ENCODE results near the gene TTLL4.

TTLL4 gene

GRCh38 chr2:218717262-218717661 is 6.6 kb downstream of the TTLL4 start:
- no peak for DNase-seq

GRCh38 chr2:218718058-218718457 is 7.4 kb downstream of the TTLL4 start:
- ATAC-seq (no peak), DNase-seq (no peak)

More at GRCh38 chr2:218717262-218717661, 6.6 kb downstream of the TTLL4 start:
- no peak for ATAC-seq

- no peak for DNase-seq
- no peak for ATAC-seq
These were observed 8.8 kb downstream of the TTLL4 start for GRCh38 chr2:218719457-218719856.

DNA sequence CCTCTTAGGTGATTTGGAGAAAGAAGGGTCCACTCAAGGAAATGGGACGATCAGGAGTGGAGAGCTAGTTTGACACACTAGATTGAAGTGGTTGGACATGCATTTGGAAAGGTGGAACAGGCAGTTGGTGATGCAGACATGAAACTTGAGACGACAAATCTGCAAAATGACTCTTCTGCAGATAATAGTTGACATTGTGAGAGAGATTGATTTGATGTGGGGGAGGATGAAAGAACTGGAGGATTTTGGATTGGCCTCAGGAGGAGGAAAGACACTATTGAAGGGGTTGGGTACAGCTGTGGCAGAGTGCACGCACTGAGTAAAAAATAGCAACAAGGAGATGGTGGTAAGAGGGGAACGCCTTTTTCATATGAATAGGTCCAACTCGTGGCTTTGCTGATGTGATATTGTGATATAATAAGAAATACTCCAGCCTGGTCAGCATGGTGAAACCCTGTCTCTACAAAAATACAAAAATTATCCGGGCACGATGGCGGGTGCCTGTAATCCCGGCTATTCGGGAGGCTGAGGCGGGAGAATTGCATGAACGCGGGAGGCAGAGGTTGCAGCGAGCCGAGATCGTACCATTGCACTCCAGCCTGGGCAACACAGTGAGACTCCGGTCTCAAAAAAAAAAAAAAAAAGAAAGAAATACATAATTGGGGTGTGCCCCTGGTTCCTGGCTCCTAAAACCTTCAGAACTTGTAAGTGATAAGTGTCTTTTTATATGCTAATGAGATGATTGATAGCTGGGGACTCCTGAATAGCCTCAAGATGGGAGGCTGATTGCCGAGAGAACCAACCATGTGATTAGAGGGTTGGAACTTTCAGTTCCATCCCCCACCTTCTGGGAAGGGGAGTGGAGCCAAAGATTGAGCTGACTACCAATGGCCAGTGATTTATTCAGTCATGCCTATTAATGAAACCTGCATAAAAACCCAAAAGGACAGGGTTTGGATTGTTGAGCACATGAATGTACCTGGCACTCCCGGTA is 9.7 kb downstream of the TTLL4 start:
- DNase-seq = no peak
- ATAC-seq = no peak

DNA sequence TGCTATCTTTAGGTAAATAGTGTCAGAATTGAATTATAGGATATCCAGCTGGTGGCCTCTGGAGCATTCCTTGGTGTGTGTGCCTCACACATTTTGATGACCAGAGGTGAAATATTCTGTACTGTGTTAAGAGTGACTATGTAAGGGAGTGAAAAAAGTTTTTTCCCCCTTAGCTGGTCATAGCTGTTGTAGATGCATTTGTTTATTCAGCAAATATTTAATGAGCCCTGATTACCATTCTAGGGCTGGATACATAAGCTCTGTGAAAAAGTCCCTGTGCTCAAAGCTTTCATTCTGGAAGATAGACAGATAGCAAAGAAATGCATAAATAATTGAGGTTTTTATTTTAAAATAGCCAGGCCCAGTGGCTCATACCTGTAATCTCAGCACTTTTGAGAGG is 10.9 kb downstream of the TTLL4 start:
- DNase-seq = no peak
- ATAC-seq = no peak

DNA sequence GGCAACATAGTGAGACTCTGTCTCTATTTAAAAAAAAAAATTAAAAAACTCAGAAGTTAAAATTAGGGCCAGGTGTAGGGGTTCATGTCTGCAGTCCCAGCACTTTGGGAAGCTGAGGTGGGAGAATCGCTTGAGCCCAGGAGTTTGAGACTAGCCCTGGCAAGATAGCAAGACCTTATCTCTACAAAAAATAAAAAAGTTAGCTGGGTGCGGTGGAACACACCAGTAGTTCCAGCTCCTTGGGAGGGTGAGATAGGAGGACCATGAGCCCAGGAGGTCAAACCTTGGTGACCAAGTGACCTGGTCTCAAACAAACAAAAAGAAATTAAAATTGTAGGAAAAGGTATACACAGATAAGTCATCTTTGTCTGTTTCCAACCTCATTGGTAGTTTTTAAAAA is 11.3 kb downstream of the TTLL4 start:
- ATAC-seq = no peak

DNA sequence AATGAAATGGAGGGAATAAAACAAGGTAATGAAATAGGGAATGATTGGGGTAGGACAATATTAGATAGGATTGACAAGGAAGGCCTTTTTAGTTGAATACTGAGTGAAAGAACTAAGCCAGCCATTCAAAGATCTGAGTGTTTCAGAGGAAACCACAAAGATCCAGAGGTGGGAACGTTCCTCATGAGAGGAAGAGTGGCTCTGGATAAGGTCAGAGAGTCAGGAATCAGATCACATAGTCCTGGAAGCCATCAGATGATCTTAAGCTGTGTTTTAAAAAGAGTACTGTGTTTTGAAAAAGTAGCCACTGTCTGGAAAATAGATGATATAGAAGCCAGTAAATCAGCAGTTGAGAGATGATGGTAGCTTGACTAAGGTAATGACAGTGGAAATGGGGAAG is 11.8 kb downstream of the TTLL4 start:
- no peak for DNase-seq
- no peak for ATAC-seq

More for the DNA sequence above, 11.3 kb downstream of the TTLL4 start:
- no peak for DNase-seq

DNA sequence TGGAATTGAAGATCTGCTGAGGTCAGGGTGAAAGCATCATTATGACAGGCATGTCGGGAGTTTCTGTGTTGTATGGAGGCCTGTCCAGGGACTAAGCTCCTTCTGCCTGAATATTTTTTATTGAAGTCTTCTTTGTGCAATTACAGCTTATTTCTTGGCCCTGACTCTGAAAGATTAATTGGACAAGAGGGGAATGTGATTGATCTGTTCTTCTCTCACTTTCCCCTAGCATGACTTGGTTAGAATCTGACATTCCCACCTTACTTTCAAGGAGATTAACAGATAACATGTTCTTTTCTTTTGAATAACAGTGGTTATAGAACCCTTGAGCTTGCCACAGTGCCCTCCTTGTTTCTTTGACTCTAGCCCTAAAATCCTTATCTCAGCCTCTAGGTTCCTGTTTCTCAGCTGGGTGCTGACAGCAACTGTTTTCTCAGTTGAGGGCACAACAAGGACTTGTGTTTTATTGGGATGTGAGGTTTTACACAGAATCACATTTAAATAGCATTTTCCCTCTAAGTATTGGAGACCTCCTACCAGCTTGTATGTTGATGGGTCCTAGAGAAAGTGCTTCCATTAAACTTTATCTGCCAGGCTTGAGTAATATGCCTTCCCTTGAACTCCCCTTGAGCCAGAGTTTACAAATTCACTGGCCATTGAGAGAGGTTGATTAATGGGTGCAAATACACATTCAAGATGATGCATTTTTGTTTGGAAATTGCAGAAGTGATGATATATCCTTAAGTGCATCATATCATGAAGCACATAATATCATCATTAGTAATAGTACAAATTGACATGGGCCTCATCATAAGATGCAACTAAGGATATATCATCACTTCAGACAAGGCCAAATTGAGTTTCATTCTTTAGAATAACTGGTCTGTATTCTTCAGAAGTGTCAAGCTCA is 12.5 kb downstream of the TTLL4 start:
- no peak for ATAC-seq

DNA sequence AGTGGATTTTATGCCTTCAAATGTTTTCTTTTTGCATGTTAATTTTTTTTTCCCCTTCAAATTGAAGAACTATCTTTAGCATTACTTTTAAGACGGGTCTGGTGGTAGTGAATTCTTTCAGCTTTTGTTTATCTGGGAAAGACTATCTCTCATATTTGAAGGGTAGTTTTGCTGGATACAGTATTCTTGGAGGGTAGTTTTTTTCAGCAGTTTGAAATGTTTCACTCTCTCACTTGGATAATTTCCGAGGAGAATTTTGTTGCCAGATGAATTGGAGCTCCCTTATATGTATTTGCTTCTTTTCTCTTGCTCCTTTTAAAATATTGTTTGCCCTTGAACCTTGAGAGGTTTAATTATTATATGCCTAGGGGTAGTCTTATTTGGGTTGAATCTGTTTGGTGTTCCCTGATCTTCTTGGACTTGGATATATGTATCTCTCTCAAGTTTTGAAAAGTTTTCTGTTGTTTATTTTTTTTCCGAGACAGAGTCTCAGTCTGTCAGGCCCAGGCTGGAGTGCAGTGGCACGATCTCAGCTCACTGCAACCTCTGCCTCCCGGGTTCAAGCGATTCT is 15.5 kb downstream of the TTLL4 start:
- ATAC-seq = no peak
- DNase-seq = no peak

More for the DNA sequence above, 12.5 kb downstream of the TTLL4 start:
- no peak for DNase-seq

GRCh38 chr2:218727502-218728165 is 17.0 kb downstream of the TTLL4 start:
- ATAC-seq (no peak), DNase-seq (no peak)

DNA sequence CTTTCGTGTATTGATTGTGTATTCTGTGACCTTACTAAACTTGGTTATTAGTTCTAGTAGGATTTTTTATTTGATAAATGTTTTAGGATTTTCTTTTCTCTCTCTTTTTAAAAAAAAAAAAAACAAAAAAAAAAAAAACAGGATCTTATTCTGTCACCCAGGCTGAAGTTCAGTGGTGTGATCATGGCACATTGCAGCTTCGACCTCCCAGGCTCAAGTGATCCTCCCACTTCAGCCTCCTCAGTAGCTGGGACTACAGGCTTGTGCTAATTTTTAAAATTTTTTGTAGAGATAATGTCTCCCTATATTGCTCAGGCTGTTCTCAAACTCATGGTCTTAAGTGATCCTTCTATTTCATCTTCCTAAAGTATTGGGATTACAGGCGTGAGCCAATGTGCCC is 19.0 kb downstream of the TTLL4 start:
- DNase-seq = no peak
- no peak for ATAC-seq

DNA sequence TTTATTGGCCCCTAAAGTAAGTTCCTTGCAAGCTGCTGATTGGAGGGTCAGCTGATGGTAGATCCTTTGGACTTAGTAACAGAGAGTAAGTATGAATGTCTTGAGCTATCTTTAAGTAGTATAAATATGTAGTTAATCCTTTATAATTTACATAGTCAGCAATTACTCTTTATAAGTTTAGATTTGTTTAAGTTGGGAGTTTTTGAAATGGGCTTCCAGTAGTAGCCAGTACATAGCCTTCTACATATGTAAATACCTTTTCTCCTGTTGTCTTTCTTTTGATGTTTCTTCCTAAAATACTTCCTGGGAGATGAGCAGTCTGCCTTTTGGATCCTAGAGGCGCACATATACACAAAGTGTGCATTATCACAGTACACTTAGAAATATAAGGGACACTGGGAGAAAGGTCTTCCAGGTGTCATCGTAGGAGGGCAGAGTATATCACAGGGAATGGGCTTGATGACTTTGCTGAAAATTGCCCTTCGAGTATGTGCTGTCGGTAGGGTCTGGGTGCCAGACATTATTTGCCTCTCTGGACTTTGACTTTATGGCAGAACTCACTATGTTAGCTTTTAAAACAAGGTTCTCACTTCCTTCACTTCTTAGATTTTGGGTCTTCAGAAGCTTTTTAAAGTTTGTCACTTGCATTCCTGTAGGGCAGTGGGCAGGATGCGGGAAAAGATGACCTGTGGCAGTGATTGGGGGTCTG is 21.6 kb downstream of the TTLL4 start:
- no peak for ATAC-seq
- no peak for DNase-seq

DNA sequence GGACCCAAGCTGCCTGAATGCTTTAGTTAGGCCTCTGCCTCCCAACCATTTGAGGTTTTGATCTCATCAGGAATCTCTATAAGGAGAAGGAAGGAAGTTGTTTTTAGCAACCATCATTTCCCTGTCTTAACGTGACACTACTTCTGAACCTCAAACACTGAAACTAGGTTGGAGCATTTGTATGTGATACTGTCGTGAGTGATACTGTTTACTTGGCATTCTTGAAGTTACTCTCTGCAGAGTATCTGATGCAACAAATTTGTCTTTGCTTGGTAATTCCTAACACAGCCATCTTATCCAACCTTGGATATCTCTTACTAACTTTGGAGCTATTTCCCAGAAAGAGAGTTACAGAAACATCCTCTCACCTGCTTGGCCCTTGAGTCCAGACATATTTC is 22.1 kb downstream of the TTLL4 start:
- ATAC-seq = no peak
- DNase-seq = no peak

DNA sequence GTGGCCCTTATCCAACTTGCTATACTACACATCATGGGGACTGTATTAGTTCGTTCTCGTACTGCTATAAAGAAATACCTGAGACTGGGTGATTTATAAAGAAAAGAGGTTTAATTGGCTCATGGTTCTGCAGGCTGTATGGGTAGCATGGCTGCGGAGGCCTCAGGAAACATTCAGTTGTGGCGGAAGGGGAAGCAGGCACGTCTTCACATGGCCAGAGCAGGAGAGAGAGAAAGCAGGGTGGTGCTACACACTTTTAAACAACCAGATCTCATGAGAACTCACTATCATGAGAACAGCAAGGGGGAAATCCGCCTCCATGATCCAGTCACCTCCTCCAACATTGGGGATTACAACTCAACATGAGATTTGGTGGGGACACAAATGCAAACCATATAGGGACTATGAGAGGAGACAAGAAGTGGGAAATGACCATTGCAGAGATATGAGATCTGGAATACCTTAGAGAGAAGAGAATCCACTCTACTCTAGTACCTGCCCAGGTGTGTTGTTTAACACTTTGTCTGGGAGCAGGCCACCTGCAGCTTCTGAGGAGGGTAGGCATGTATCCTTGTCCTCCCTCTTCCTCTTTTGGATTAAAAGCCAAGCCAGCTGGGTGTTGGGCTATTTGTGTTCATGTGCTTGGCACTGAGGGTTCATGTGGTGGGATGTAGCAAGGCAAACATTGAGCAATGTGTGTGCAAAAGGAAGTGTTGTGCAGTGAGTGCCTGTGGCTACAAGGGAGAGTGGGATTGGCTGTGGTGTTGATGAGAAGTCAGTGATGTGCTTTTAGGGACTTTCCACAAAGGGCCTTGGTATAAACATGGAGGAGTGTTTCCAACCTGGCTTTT is 22.8 kb downstream of the TTLL4 start:
- DNase-seq (peak; percentile 10), ATAC-seq (peak; percentile 80)

DNA sequence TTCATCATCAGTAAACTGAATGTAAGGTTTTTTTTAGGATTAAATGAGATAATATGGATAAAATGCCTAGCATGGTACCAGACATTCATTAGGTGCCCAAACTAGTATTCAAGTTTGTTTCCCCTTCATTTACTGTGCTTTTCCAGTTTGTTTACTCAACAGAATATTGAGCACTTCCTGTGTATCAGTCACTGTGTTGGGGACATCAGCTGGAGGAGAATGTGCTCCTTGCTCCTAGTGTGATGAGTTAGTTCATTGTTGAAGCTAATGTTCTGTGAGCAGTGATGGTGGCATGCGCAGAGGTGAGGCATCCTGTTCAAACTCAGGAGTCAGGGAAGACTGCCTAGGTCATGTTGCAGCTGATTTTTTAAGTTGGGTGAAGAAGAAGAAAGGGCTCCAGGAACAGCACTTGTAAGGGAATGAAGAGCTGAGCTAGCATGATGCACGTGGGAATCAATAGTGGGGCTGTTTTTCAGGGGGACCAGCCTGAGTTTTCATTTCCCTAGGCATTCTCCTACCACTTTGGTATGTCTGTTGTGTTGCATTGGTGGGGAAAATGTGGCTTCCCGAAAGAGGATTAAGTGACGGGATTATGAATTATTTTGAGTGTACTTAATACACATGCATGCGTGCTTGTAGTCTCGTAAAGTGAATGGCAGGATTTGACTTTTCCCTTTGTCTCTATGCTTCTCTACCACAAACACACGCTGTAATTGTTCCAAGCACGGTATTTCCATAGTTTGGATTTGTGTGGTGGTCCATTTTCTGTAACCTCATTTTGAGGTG is 23.7 kb downstream of the TTLL4 start:
- DNase-seq = no peak
- no peak for ATAC-seq

- ATAC-seq (no peak), DNase-seq (no peak)
These were observed 25.9 kb downstream of the TTLL4 start for GRCh38 chr2:218736531-218736930.

DNA sequence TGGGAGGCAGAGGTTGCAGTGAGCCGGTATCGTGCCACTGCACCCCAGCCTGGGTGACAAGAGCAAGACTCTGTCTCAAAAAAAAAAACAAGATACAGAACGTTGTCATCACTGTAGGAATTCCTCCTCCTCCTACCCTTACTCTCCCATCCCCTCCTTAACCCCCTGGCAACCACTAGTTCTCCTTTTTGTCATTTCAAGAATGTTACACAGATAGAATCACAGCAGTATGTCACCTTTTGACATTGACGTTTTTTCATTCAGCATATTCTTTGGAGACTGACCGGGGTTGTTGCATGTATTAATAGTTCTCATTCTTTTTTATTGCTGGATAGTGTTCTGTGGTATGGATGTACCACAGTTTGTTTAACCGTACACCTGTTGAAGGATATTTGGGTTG is 32.4 kb downstream of the TTLL4 start:
- ATAC-seq (no peak), DNase-seq (no peak)

GRCh38 chr2:218744615-218745014 is 34.0 kb downstream of the TTLL4 start:
- ATAC-seq (no peak), DNase-seq (no peak)

- ATAC-seq (no peak), DNase-seq (no peak)
These were observed 34.5 kb downstream of the TTLL4 start for GRCh38 chr2:218745160-218745558.

All from stimulated activated naive CD8-positive, alpha-beta T cell treated with anti-CD3 and anti-CD28 coated beads, Interleukin-15, Interleukin-2, amounts not matched to agents 100 U/mL and 50 U/mL, for 24 hours (primary cell).